Measurements from ENCODE around the gene CDH4. TPM values are rescaled to one million over a fixed set of nuclear protein-coding genes. Genes with fewer than 3 reads are reported as not detected.
"Not testable (repeated sequence)": the region's sequence is repeated elsewhere in the genome, so short reads cannot be mapped to it uniquely, and the experiment has no call there.

The CDH4 gene
- total RNA-seq, 2 donors from 2014 or later, result not detected

DNA sequence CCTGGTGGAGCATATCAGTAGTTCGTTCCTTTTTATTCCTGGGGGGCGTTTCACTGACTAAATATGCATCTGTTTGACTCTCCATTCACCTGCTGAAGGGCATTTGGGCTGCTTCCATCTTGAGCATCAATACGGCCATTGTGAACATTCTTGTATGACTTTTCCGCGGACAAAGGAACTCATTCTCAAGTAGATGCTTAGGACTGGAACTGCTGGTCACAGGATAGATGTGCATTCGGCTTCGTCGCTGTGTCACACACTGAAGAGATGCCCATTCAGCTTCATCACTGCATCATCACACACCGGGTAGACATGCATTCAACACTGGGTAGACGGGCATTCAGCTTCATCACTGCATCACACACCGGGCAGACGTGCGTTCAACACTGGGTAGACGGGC, 718.3 kb downstream of the CDH4 start:
- Histone ChIP-seq H3K27ac (no peak overlapping the region), H3K4me1 (ENCODE audit: control insufficient read depth in 1 of 2, low read depth in 2 of 2) (no peaks in the 10 kb centered on the region), H3K9me3 (no peaks in the 10 kb centered on the region), H3K4me3 (no peak overlapping the region), H3K36me3 (peaks cover 24% of the 10 kb centered on the region), H3K27me3 (replicated peaks; ENCODE audit: insufficient read depth) (no peaks in the 10 kb centered on the region)
- ATAC-seq (ENCODE audit: insufficient number of reproducible peaks, low FRiP score, low read depth), result no peak
- TF ChIP-seq, protein P1, sequence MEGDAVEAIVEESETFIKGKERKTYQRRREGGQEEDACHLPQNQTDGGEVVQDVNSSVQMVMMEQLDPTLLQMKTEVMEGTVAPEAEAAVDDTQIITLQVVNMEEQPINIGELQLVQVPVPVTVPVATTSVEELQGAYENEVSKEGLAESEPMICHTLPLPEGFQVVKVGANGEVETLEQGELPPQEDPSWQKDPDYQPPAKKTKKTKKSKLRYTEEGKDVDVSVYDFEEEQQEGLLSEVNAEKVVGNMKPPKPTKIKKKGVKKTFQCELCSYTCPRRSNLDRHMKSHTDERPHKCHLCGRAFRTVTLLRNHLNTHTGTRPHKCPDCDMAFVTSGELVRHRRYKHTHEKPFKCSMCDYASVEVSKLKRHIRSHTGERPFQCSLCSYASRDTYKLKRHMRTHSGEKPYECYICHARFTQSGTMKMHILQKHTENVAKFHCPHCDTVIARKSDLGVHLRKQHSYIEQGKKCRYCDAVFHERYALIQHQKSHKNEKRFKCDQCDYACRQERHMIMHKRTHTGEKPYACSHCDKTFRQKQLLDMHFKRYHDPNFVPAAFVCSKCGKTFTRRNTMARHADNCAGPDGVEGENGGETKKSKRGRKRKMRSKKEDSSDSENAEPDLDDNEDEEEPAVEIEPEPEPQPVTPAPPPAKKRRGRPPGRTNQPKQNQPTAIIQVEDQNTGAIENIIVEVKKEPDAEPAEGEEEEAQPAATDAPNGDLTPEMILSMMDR (IDR thresholded peaks at IDR 0.05), result no peak
- no peak for DNase-seq (ENCODE audit: low spot score)

DNA sequence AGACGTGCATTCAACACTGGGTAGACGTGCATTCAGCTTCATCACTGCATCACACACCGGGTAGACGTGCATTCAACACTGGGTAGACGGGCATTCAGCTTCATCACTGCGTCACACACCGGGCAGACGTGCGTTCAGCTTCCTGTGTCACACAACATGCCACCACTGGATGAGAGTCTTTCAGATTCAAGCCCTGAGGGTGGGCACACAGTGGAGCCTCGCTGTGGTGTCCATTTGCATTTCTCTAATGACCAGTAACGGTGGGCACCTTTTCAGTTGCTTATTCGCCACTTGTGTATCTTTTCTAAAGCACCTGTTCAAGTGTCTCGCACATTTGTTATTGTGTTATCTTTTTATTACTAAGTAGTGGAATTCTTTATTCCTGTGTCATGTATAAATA, 719.5 kb downstream of the CDH4 start:
- not testable (repeated sequence) for H3K9me3 ChIP-seq; H3K4me1 ChIP-seq (ENCODE audit: control insufficient read depth in 1 of 2, low read depth in 2 of 2); DNase-seq (ENCODE audit: low spot score); H3K27ac ChIP-seq; H3K4me3 ChIP-seq; ATAC-seq (ENCODE audit: insufficient number of reproducible peaks, low FRiP score, low read depth); H3K27me3 ChIP-seq (replicated peaks; ENCODE audit: insufficient read depth)
- H3K36me3 ChIP-seq, result peaks cover 28% of the 10 kb centered on the region

DNA sequence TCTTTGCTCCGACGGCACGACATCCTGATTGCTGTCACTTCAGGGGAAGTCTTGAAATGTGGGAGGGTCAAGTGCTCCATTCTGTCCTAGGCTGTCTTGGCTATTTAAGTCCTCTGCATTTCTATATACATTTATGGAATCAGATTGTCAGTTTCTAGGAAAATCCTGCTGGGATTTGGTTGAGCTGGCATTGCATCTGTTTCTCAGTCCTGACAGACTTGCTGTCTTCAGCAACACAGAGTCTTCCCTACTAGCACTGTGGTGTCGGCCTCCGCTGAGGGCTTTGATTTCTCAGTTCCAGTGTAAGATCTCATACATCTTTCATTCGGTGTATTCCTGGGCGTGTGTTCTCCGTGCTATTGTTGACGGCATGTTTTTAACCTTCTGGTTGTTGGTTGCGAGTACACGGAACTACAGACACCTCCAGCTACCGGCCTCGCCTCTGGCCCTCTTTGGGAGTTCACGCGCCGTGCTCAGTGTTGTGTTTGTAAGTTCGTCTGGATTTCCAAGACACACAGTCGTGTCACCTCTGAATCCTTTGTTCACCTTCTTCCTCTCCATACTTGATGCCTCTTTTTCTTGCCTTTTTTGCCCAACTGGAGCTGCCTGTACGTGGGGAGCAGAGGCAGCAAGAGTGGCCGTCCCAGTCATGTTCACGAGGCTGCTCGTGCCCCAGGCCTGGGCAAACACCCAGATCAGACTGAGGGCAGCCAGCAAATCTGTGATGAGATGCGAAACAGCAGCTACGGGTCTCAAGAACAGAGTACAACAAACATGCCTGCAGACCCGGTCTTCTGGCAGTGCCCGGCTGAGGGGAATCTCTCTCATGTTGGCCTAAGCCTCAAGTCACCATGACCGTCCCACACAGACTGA, 720.8 kb downstream of the CDH4 start:
- H3K27me3 ChIP-seq (replicated peaks; ENCODE audit: insufficient read depth), result no peaks in the 10 kb centered on the region
- DNase-seq (ENCODE audit: low spot score) (no peak), ATAC-seq (ENCODE audit: insufficient number of reproducible peaks, low FRiP score, low read depth) (no peak)
- TF ChIP-seq, protein P1 (IDR thresholded peaks at IDR 0.05), result no peak
- no peak overlapping the region for H3K4me3 ChIP-seq
- no peaks in the 10 kb centered on the region for H3K4me1 ChIP-seq (ENCODE audit: control insufficient read depth in 1 of 2, low read depth in 2 of 2)
- H3K36me3 ChIP-seq, result peaks cover 31% of the 10 kb centered on the region
- no peaks in the 10 kb centered on the region for H3K9me3 ChIP-seq
- no peak overlapping the region for H3K27ac ChIP-seq

DNA sequence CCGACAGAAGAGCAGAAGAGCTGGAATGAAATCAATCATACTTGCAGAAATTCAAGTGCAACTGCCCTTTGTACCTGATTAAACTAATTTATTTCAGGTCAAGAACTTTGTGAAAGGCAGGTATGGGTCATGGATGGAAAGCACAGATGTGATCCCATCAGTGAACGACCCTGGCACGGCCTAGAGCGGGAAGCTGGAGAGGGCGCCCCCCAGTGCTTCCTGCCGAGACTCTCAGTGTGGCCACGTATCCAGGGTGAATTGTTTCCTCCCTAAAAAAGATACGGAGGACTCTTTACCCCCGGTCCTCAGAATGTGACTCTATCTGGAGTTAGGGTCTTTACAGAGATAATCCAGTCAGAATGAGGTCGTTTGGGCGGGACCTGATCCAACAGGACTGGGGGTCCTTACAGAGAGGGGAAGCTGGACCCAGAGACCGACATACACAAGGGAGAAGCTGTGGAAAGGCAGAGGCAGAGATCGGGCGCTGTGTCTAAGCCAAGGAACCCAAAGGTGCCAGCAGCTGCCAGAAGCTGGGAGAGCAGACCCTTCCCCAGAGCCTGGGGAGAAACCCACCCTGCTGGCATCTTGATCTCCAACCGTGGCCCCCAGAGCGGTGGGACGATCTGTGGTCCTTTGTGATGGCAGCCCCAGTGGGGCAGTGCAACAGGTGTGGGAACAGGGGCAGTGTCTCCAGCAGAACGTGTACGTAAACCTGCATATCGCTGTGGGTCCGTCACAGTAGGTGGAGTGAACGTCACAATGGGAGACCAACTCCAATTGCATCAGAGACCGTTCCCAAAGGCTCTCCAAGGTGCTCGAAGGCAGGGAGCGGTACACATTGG, 721.7 kb downstream of the CDH4 start:
- no peak overlapping the region for H3K27ac ChIP-seq
- no peaks in the 10 kb centered on the region for H3K4me1 ChIP-seq (ENCODE audit: control insufficient read depth in 1 of 2, low read depth in 2 of 2)
- no peak for DNase-seq (ENCODE audit: low spot score)
- peaks cover 31% of the 10 kb centered on the region for H3K36me3 ChIP-seq
- ATAC-seq (ENCODE audit: insufficient number of reproducible peaks, low FRiP score, low read depth), result no peak
- H3K9me3 ChIP-seq, result no peaks in the 10 kb centered on the region
- H3K27me3 ChIP-seq (replicated peaks; ENCODE audit: insufficient read depth), result no peaks in the 10 kb centered on the region
- TF ChIP-seq, protein P1 (IDR thresholded peaks at IDR 0.05), result no peak
- H3K4me3 ChIP-seq, result no peak overlapping the region

DNA sequence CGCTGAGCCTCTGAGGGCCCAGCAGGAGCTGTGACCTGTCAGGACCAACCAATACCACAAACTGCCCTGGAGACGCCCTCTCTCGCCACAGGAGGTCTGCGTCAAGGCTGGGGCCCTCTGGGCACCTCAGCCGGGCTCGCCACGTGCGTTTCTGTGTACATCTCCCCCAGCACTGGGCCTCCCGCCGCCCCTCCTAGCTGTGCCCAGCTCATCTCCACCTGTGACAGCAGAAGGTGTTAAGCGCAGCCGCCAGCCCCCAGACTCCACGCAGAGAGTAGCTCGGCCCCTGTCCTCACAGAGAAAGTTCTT, 722.2 kb downstream of the CDH4 start:
- Histone ChIP-seq H3K4me3 (no peak overlapping the region), H3K27ac (no peak overlapping the region), H3K9me3 (no peaks in the 10 kb centered on the region), H3K27me3 (replicated peaks; ENCODE audit: insufficient read depth) (no peaks in the 10 kb centered on the region), H3K36me3 (peaks cover 31% of the 10 kb centered on the region), H3K4me1 (ENCODE audit: control insufficient read depth in 1 of 2, low read depth in 2 of 2) (no peaks in the 10 kb centered on the region)
- no peak for ATAC-seq (ENCODE audit: insufficient number of reproducible peaks, low FRiP score, low read depth)
- DNase-seq (ENCODE audit: low spot score), result no peak
- TF ChIP-seq, protein P1 (IDR thresholded peaks at IDR 0.05), result no peak
